Measurements from ENCODE around the gene NPLOC4. TPM values are rescaled to one million over a fixed set of nuclear protein-coding genes. Genes with fewer than 3 reads are reported as not detected.

Gene NPLOC4
- total and polyA plus RNA-seq, 2 of the 13 experiments (the other 11 are each of a cell fraction or from before 2014, with no cell fraction given), result 57.0 to 97.0 TPM

DNA sequence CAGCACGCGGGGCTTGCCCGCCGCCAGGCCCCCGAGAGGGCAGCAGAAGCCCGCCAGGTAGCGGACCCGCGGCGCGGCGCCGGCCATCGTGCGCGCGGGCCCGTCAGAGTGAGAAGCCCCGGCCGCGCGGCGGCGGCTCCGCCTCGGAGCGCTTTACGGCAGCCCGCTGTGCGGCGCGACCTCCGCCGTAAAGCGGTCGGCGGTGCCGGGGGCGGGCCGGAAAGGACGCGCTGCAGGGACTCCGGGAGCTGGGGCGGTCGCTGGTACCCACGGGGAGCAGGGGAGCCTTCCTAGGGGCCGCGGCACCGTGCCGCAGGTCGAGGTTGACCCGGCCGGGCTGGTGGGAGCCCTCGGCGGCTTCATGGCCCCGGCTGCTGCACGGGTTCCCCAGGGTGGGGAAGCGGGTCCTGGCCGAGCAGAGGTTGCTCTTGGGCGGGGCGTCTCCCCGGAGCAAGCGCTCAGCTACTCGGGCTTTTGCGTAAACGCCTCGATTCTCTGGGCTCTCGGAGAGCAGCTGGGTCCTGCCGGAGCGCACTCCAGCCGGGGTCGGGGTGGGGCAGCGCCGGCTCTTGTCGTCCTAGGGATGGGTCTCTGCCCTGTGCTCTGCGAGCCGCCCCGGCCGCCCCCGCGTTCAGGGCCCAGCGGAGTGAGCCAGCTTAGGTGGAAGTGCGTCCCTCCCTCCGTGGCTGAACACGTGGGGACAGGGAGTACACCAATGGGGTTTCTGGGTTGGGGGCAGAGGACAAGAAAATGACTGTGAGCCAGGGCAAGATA, 84.5 kb downstream of the NPLOC4 start, which contains the start of gene FAAP100 (continued):
- peak; percentile 30; the same call in 1 of the 2 replicates for TF ChIP-seq ZHX2 (IDR thresholded peaks at IDR 0.05; ENCODE audit: low read depth)
- TF ChIP-seq ZHX2 (CRISPR knock-in tag; IDR thresholded peaks at IDR 0.05; ENCODE audit: borderline replicate concordance), result peak; percentile 83; the same call in 1 of the 2 replicates
- TF ChIP-seq TP53 (CRISPR knock-in tag; conservative IDR thresholded peaks at IDR 0.05), result 0 out of 2 replicates have a peak, but pooled peaks have one; percentile 38
- TF ChIP-seq TMF1 (CRISPR knock-in tag; IDR thresholded peaks at IDR 0.05; ENCODE audit: low read depth), result peak; percentile 67
- peak; percentile 80 for TF ChIP-seq MYC (CRISPR knock-in tag; IDR thresholded peaks at IDR 0.05; ENCODE audit: borderline replicate concordance)
- TF ChIP-seq ZNF354B (CRISPR knock-in tag; IDR thresholded peaks at IDR 0.05), result peak; percentile 76; the same call in 1 of the 2 replicates
- TF ChIP-seq ARID2 (CRISPR knock-in tag; IDR thresholded peaks at IDR 0.05; ENCODE audit: borderline replicate concordance), result peak; percentile 74; the same call in 1 of the 2 replicates
- TF ChIP-seq EEA1 (CRISPR knock-in tag; IDR thresholded peaks at IDR 0.05; ENCODE audit: borderline replicate concordance), result peak; percentile 91
- TF ChIP-seq DNMT1 (CRISPR knock-in tag; IDR thresholded peaks at IDR 0.05), result peak; percentile 82
- no peak for TF ChIP-seq SETDB1 (CRISPR knock-in tag; IDR thresholded peaks at IDR 0.05; ENCODE audit: borderline replicate concordance)
- TF ChIP-seq BRD4 (CRISPR knock-in tag; IDR thresholded peaks at IDR 0.05), result peak; percentile 57; the same call in 1 of the 2 replicates
- no peak for TF ChIP-seq SYNCRIP (IDR thresholded peaks at IDR 0.05; ENCODE audit: insufficient read depth, low read depth, low read length)
- no peak for TF ChIP-seq MTA3 (CRISPR knock-in tag; IDR thresholded peaks at IDR 0.05)
- peak; percentile 26 for TF ChIP-seq HNRNPK (IDR thresholded peaks at IDR 0.05; ENCODE audit: low read depth, low read length, poor library complexity, severe bottlenecking)
- TF ChIP-seq ZBTB49 (CRISPR knock-in tag; IDR thresholded peaks at IDR 0.05; ENCODE audit: borderline replicate concordance), result no peak; the same call in 1 of the 2 replicates
- peak; percentile 77; the same call in 1 of the 2 replicates for TF ChIP-seq ZBTB43 (CRISPR knock-in tag; conservative IDR thresholded peaks at IDR 0.05)
- no peak for TF ChIP-seq CHD4 (IDR thresholded peaks at IDR 0.05; ENCODE audit: borderline replicate concordance, low read length)

Measured in HepG2 (cell line).